ENCODE data around the gene TTLL13. TPM values are rescaled to one million over a fixed set of nuclear protein-coding genes. Genes with fewer than 3 reads are reported as not detected.

Gene TTLL13
- total and polyA plus RNA-seq, 9 of the 15 experiments (the other 6 are each of a cell fraction or from before 2014, with no cell fraction given) = 0.05 to 0.24 (median 0.11) TPM; not detected in 1

- CTCF ChIA-PET (ENCODE audit: low intra/inter-chr PET ratio) = no interaction called here
- no peak for DNase-seq (ENCODE audit: extremely low read depth in 1 of 4, low spot score in 3 of 4)
- H3K27me3 ChIP-seq (ENCODE audit: control insufficient read depth in 2 of 2, insufficient read depth in 2 of 2, low read length in 2 of 2) = no peaks in the 10 kb centered on the region
Measured at GRCh38 chr15:90243943-90244639, 5.3 kb upstream of the TTLL13 start.

More at GRCh38 chr15:90243943-90244639, 5.3 kb upstream of the TTLL13 start:
- intact Hi-C loops (cut with micrococcal nuclease) (no loop called here), in situ Hi-C loops (cut with MboI) (no loop called here)
- H3K4me2 ChIP-seq (ENCODE audit: insufficient read depth, low read length) = no peak overlapping the region
- TF ChIP-seq, protein P1, sequence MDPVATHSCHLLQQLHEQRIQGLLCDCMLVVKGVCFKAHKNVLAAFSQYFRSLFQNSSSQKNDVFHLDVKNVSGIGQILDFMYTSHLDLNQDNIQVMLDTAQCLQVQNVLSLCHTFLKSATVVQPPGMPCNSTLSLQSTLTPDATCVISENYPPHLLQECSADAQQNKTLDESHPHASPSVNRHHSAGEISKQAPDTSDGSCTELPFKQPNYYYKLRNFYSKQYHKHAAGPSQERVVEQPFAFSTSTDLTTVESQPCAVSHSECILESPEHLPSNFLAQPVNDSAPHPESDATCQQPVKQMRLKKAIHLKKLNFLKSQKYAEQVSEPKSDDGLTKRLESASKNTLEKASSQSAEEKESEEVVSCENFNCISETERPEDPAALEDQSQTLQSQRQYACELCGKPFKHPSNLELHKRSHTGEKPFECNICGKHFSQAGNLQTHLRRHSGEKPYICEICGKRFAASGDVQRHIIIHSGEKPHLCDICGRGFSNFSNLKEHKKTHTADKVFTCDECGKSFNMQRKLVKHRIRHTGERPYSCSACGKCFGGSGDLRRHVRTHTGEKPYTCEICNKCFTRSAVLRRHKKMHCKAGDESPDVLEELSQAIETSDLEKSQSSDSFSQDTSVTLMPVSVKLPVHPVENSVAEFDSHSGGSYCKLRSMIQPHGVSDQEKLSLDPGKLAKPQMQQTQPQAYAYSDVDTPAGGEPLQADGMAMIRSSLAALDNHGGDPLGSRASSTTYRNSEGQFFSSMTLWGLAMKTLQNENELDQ (CRISPR knock-in tag; IDR thresholded peaks at IDR 0.05; ENCODE audit: borderline replicate concordance) = no peak
- no peak for TF ChIP-seq ZNF134 (CRISPR knock-in tag; conservative IDR thresholded peaks at IDR 0.05)
- POLR2A ChIA-PET = interaction anchor here (0.8 to 2.7 kb wide), 2 partner anchors 11 to 13 kb away, joined by 4 to 15 read pairs; partner anchors contain the start of genes CIB1 and GDPGP1
- BruUV-seq (replicated peaks) = no TSS peak
- H3K27ac ChIP-seq (ENCODE audit: extremely low read depth, low read depth, low read length) = no peak overlapping the region
- H2AFZ ChIP-seq (ENCODE audit: low read depth, low read length) = no peak overlapping the region
- H3K4me1 ChIP-seq (replicated peaks in 1 of 2; ENCODE audit: control insufficient read depth in 2 of 2, insufficient read depth in 2 of 2, low read length in 2 of 2) = peaks cover 30 to 31% of the 10 kb centered on the region in 2 experiments
- ATAC-seq (no peak), FAIRE-seq (no peak)
- H3K9me3 ChIP-seq (replicated peaks; ENCODE audit: control insufficient read depth, insufficient read depth, low read depth, low read length) = no peaks in the 10 kb centered on the region
- 67% methylated on average over 10 of the region's 10 CpGs for WGBS (ENCODE audit: insufficient coverage, low coverage, missing lambda C conversion rate)
- no peak overlapping the region for H3K4me3 ChIP-seq
- H3K36me3 ChIP-seq (ENCODE audit: control insufficient read depth, insufficient read depth, low read length) = no peaks in the 10 kb centered on the region
- H4K20me1 ChIP-seq (replicated peaks; ENCODE audit: control insufficient read depth, insufficient read depth, low read length) = no peaks in the 10 kb centered on the region
- peaks cover 3% of the 10 kb centered on the region for H3K9me1 ChIP-seq (ENCODE audit: control insufficient read depth, insufficient read depth, low read length)
- H3K9ac ChIP-seq (ENCODE audit: insufficient read depth in 1 of 2, low read depth in 2 of 2, low read length in 2 of 2) = no peak overlapping the region
- no peaks in the 10 kb centered on the region for H3K79me2 ChIP-seq (ENCODE audit: control insufficient read depth, insufficient read depth, low read length)

Measured in K562 (cell line).